Sigmoid colon (tissue), 7 donors: ENCODE measurements around the gene PPP4R4. TPM values are rescaled to one million over a fixed set of nuclear protein-coding genes. Genes with fewer than 3 reads are reported as not detected.
"Not testable (repeated sequence)": the region's sequence is repeated elsewhere in the genome, so short reads cannot be mapped to it uniquely, and the experiment has no call there.

Experiments used
- DNase-seq: peaks from one replicate; pipeline ENCODE4 v3.0.0-alpha.2; 2019
- H3K27ac ChIP-seq, 4 donors: fragments of 200-600 bp; sonication (generic); one replicate each; pipeline ENCODE4 v1.5.1; 2016 to 2019; ENCODE audit warnings: mild to moderate bottlenecking in 1 of 4
- H3K27me3 ChIP-seq, 3 donors: fragments of 200-600 bp; sonication (generic); one replicate each; pipeline ENCODE4 v1.5.1; 2019; ENCODE audit warnings: mild to moderate bottlenecking in 1 of 3
- H3K36me3 ChIP-seq, 4 donors: fragments of 200-600 bp; sonication (generic); one replicate each; pipeline ENCODE4 v1.5.1; 2016 to 2019
- H3K4me1 ChIP-seq, 4 donors: fragments of 200-600 bp; sonication (generic); one replicate each; pipeline ENCODE4 v1.5.1; 2017 to 2019
- H3K4me3 ChIP-seq, 4 donors: fragments of 200-600 bp; sonication (generic); one replicate each; pipeline ENCODE4 v1.5.1; 2017 to 2019; ENCODE audit warnings: mild to moderate bottlenecking in 2 of 4, moderate library complexity in 1 of 4
- H3K9me3 ChIP-seq, 4 donors: fragments of 200-600 bp in 3 of 4; sonication (generic) in 3 of 4; one replicate each; pipeline versions ENCODE4 v1.5.1 to v1.6.1; 2013 to 2019
- CTCF ChIP-seq, 4 experiments: fragments of 450-650 bp in 3 of 4; fragments of 200-600 bp in 1 of 4; IDR thresholded peaks; one replicate each; pipeline ENCODE4 v1.5.1; 2016 to 2019; ENCODE audit warnings: antibody characterized with exemption in 4 of 4, mild to moderate bottlenecking in 3 of 4, moderate library complexity in 2 of 4
- EP300 ChIP-seq, 4 donors: sonication (generic); formaldehyde crosslinking; IDR thresholded peaks; one replicate each; pipeline ENCODE4 v1.6.1; 2017; ENCODE audit warnings: antibody characterized with exemption in 4 of 4
- POLR2A ChIP-seq, 2 donors: fragments of 450-650 bp; IDR thresholded peaks; one replicate each; pipeline ENCODE4 v1.6.1; 2016; ENCODE audit warnings: antibody characterized with exemption in 2 of 2, mild to moderate bottlenecking in 2 of 2, moderate library complexity in 2 of 2
- POLR2AphosphoS5 ChIP-seq, 4 donors: sonication (generic); formaldehyde crosslinking; IDR thresholded peaks; one replicate each; pipeline ENCODE4 v1.6.1; 2017; ENCODE audit warnings: antibody characterized with exemption in 4 of 4
- WGBS, 2 donors: extraction: QIAGEN DNeasy Blood & Tissue Kit; methylation state at CpG; one replicate each; pipeline ENCODE4 v1.1.7; 2013; 5-methylcytosine and 5-hydroxymethylcytosine counted together
- intact Hi-C: fragments of 100-400 bp; cut with DNase I; formaldehyde crosslinking; loops from one replicate; pipeline ENCODE4 v1.15.1; 2023
- polyA plus RNA-seq, 3 donors: library from polyadenylated mRNA; stranded (reverse); fragments of 200-250 nt; gene quantifications; one replicate each; pipeline ENCODE4 v1.2.3, GENCODE V29; 2013
- total RNA-seq, 4 donors: library from RNA; depleted of rRNA; stranded (reverse); fragments of >200 nt; gene quantifications; one replicate each; pipeline ENCODE4 v1.1.0, GENCODE V29; 2016
- donor health status: healthy with polysubstance abuse.
- donor health status: Bipolar disorder and iron deficiency.
- donor health status: healthy.

The PPP4R4 gene
- total and polyA plus RNA-seq, 7 donors: 0.07 to 3.0 (median 0.63) TPM; not detected in 1

- Histone ChIP-seq H3K4me3 (no peak overlapping the region), H3K36me3 (no peaks in the 10 kb centered on the region), H3K9me3 (no peaks in the 10 kb centered on the region), H3K27ac (no peak overlapping the region), H3K4me1 (no peaks in the 10 kb centered on the region), H3K27me3 (no peaks in the 10 kb centered on the region)
- intact Hi-C loops: no loop called here
- 81 to 87% methylated on average over 6 of the region's 6 CpGs for WGBS, 2 donors
- TF ChIP-seq POLR2A (IDR thresholded peaks at IDR 0.05) (no peak), EP300 (IDR thresholded peaks at IDR 0.05) (no peak), CTCF (IDR thresholded peaks at IDR 0.05) (no peak), POLR2AphosphoS5 (IDR thresholded peaks at IDR 0.05) (no peak)
- no peak for DNase-seq
These were observed 20.3 kb upstream of the PPP4R4 start for GRCh38 chr14:94153750-94154342.

GRCh38 chr14:94156143-94156542 is 18.0 kb upstream of the PPP4R4 start:
- 28 to 76% methylated on average over 1 of the region's 1 CpG for WGBS, 2 donors
- H3K4me1 ChIP-seq, H3K27me3 ChIP-seq, H3K9me3 ChIP-seq, H3K36me3 ChIP-seq, intact Hi-C loops, H3K27ac ChIP-seq, H3K4me3 ChIP-seq, DNase-seq: not testable (repeated sequence)

- Histone ChIP-seq H3K36me3 (no peaks in the 10 kb centered on the region), H3K4me1 (no peaks in the 10 kb centered on the region), H3K27me3 (no peaks in the 10 kb centered on the region), H3K27ac (no peak overlapping the region), H3K4me3 (no peak overlapping the region), H3K9me3 (no peaks in the 10 kb centered on the region)
- intact Hi-C loops: no loop called here
- TF ChIP-seq EP300 (IDR thresholded peaks at IDR 0.05): no peak
- TF ChIP-seq POLR2AphosphoS5 (IDR thresholded peaks at IDR 0.05): no peak
- no peak for DNase-seq
These were observed 16.9 kb upstream of the PPP4R4 start for GRCh38 chr14:94157197-94157596.

GRCh38 chr14:94158239-94158883 is 15.8 kb upstream of the PPP4R4 start:
- H3K4me1 ChIP-seq: no peaks in the 10 kb centered on the region
- H3K36me3 ChIP-seq: no peaks in the 10 kb centered on the region
- 34 to 39% methylated on average over 10 of the region's 10 CpGs for WGBS, 2 donors
- no peak overlapping the region for H3K27ac ChIP-seq
- H3K27me3 ChIP-seq: no peaks in the 10 kb centered on the region
- TF ChIP-seq POLR2AphosphoS5 (IDR thresholded peaks at IDR 0.05) (no peak), EP300 (IDR thresholded peaks at IDR 0.05) (no peak), POLR2A (IDR thresholded peaks at IDR 0.05) (no peak), CTCF (IDR thresholded peaks at IDR 0.05) (no peak)
- intact Hi-C loops: no loop called here
- H3K4me3 ChIP-seq: no peak overlapping the region
- no peak for DNase-seq
- no peaks in the 10 kb centered on the region for H3K9me3 ChIP-seq

GRCh38 chr14:94161058-94161457 is 13.1 kb upstream of the PPP4R4 start:
- DNase-seq: no peak
- intact Hi-C loops: no loop called here
- TF ChIP-seq POLR2A (IDR thresholded peaks at IDR 0.05): no peak
- no peak for TF ChIP-seq POLR2AphosphoS5 (IDR thresholded peaks at IDR 0.05)
- TF ChIP-seq EP300 (IDR thresholded peaks at IDR 0.05): no peak
- TF ChIP-seq CTCF (IDR thresholded peaks at IDR 0.05): no peak
- H3K27ac ChIP-seq: no peak overlapping the region
- WGBS, 2 donors: 45 to 49% methylated on average over 2 of the region's 2 CpGs
- no peaks in the 10 kb centered on the region for H3K36me3 ChIP-seq
- H3K27me3 ChIP-seq: peaks cover 0 to 17% (median 5%) of the 10 kb centered on the region in 3 donors
- H3K4me1 ChIP-seq: no peaks in the 10 kb centered on the region
- H3K9me3 ChIP-seq: no peaks in the 10 kb centered on the region
- H3K4me3 ChIP-seq: no peak overlapping the region

GRCh38 chr14:94161981-94162380 is 12.1 kb upstream of the PPP4R4 start:
- Histone ChIP-seq H3K36me3 (no peaks in the 10 kb centered on the region), H3K9me3 (no peaks in the 10 kb centered on the region), H3K27me3 (peaks cover 0 to 19% (median 7%) of the 10 kb centered on the region in 3 donors), H3K4me1 (no peaks in the 10 kb centered on the region), H3K27ac (no peak overlapping the region), H3K4me3 (no peak overlapping the region)
- intact Hi-C loops: no loop called here
- no peak for TF ChIP-seq POLR2A (IDR thresholded peaks at IDR 0.05)
- no peak for TF ChIP-seq POLR2AphosphoS5 (IDR thresholded peaks at IDR 0.05)
- no peak for TF ChIP-seq CTCF (IDR thresholded peaks at IDR 0.05)
- WGBS, 2 donors: 1 to 3% methylated on average over 2 of the region's 2 CpGs
- no peak for DNase-seq
